ENCODE data around the gene KDM2A. TPM values are rescaled to one million over a fixed set of nuclear protein-coding genes. Genes with fewer than 3 reads are reported as not detected.
"Not testable (repeated sequence)": the region's sequence is repeated elsewhere in the genome, so short reads cannot be mapped to it uniquely, and the experiment has no call there.

The KDM2A gene
- total and polyA plus RNA-seq, 2 donors (not counting 1 experiment from before 2014, with no cell fraction given) = 132 to 229 TPM

DNA sequence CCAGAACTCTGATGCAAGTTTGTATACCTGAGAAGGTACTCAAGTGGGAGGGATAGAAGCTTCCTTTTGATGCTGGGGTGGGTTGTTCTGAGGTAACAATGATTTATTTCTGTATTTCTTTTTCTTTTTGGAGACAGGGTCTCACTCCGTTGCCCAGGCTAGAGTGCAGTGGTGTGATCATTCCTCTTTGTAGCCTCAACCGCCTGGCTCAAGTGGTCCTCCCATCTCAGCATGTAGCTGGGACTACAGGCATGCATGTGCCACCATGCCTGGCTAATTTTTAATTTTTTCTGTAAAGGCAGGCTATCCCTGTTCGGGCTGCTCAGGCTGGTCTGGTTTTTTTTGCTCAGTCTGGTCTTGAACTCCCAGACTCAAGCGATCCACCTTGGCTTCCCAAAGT lies 7.9 kb downstream of the KDM2A start:
- intact Hi-C loops (cut with micrococcal nuclease) = no loop called here
- no peaks in the 10 kb centered on the region for H3K27me3 Mint-ChIP-seq
- DNase-seq = no peak
- Histone ChIP-seq H3K36me3 (replicated peaks in 1 of 2; ENCODE audit: control extremely low read depth in 1 of 2, control insufficient read depth in 1 of 2, extremely low read depth in 1 of 2, insufficient read depth in 2 of 2, low read length in 1 of 2) (peaks cover 4 to 53% of the 10 kb centered on the region in 2 experiments), H3K4me1 (ENCODE audit: control insufficient read depth in 2 of 2, insufficient read depth in 2 of 2, low read length in 2 of 2) (peaks cover 2 to 9% of the 10 kb centered on the region in 2 donors), H3K9me3 (ENCODE audit: control extremely low read depth in 1 of 3, control insufficient read depth in 2 of 3, insufficient read depth in 1 of 3, low read length in 2 of 3) (no peaks in the 10 kb centered on the region), H3K4me3 (ENCODE audit: control extremely low read depth in 1 of 5, extremely low read depth in 1 of 5, insufficient read depth in 1 of 5, low read depth in 2 of 5, low read length in 4 of 5) (no peak overlapping the region), H3K79me2 (ENCODE audit: control insufficient read depth, insufficient read depth, low read length) (peaks cover 95% of the 10 kb centered on the region), H4K20me1 (ENCODE audit: control insufficient read depth, insufficient read depth, low read length, poor library complexity, severe bottlenecking) (peaks cover 64% of the 10 kb centered on the region), H3K27me3 (replicated peaks in 1 of 4; ENCODE audit: control extremely low read depth in 1 of 4, control insufficient read depth in 3 of 4, insufficient read depth in 4 of 4, low read length in 3 of 4) (no peaks in the 10 kb centered on the region), H3K9ac (ENCODE audit: low read length) (no peak overlapping the region), H3K27ac (ENCODE audit: low read length in 2 of 2) (no peak overlapping the region), H3K4me2 (replicated peaks; ENCODE audit: low read depth, low read length, poor library complexity, severe bottlenecking) (no peak overlapping the region), H2AFZ (ENCODE audit: insufficient read depth, low read depth, low read length, poor library complexity, severe bottlenecking) (no peak overlapping the region)
- H3K4me1 Mint-ChIP-seq = peaks cover 27% of the 10 kb centered on the region
- ChIA-PET POLR2A (no interaction called here), CTCF (no interaction called here)
- H3K27ac Mint-ChIP-seq = no peak overlapping the region
- H3K4me3 Mint-ChIP-seq = no peak overlapping the region
- 79% methylated on average over 3 of the region's 4 CpGs for WGBS (ENCODE audit: insufficient coverage)
- ATAC-seq (ENCODE audit: low read depth) = no peak
- H3K9me3 Mint-ChIP-seq (ENCODE audit: insufficient read depth) = no peaks in the 10 kb centered on the region
- TF ChIP-seq, protein P1, sequence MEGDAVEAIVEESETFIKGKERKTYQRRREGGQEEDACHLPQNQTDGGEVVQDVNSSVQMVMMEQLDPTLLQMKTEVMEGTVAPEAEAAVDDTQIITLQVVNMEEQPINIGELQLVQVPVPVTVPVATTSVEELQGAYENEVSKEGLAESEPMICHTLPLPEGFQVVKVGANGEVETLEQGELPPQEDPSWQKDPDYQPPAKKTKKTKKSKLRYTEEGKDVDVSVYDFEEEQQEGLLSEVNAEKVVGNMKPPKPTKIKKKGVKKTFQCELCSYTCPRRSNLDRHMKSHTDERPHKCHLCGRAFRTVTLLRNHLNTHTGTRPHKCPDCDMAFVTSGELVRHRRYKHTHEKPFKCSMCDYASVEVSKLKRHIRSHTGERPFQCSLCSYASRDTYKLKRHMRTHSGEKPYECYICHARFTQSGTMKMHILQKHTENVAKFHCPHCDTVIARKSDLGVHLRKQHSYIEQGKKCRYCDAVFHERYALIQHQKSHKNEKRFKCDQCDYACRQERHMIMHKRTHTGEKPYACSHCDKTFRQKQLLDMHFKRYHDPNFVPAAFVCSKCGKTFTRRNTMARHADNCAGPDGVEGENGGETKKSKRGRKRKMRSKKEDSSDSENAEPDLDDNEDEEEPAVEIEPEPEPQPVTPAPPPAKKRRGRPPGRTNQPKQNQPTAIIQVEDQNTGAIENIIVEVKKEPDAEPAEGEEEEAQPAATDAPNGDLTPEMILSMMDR (IDR thresholded peaks at IDR 0.05) = no peak
- no peak for TF ChIP-seq EZH2 (IDR thresholded peaks at IDR 0.05; ENCODE audit: borderline replicate concordance, insufficient read depth, low read depth, low read length, poor library complexity, severe bottlenecking)

DNA sequence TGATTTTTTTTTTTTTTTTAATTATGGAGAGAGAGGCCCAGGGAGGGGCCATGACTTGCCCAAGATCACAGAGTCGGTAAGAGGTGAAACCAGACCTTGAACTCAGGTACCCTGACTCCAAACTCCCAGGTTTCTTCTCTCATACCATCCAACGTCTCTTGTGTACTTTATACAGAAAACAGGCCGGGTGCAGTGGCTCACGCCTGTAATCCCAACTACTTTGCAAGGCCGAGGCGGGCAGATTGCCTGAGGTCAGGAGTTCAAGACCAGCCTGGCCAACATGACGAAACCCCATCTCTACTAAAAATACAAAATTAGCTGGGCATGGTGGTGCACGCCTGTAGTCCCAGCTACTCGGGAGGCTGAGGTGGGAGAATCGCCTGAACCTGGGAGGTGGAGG lies 11.8 kb downstream of the KDM2A start:
- H3K4me3 Mint-ChIP-seq; H3K4me3 ChIP-seq (ENCODE audit: control extremely low read depth in 1 of 5, extremely low read depth in 1 of 5, insufficient read depth in 1 of 5, low read depth in 2 of 5, low read length in 4 of 5); CTCF ChIA-PET; H3K4me2 ChIP-seq (replicated peaks; ENCODE audit: low read depth, low read length, poor library complexity, severe bottlenecking); H2AFZ ChIP-seq (ENCODE audit: insufficient read depth, low read depth, low read length, poor library complexity, severe bottlenecking); H3K4me1 ChIP-seq (ENCODE audit: control insufficient read depth in 2 of 2, insufficient read depth in 2 of 2, low read length in 2 of 2); ATAC-seq (ENCODE audit: low read depth); DNase-seq; H3K27ac ChIP-seq (ENCODE audit: low read length in 2 of 2); intact Hi-C loops (cut with micrococcal nuclease); H3K27ac Mint-ChIP-seq; H3K27me3 Mint-ChIP-seq; H3K9me3 Mint-ChIP-seq (ENCODE audit: insufficient read depth); H3K9ac ChIP-seq (ENCODE audit: low read length); H3K9me3 ChIP-seq (ENCODE audit: control extremely low read depth in 1 of 3, control insufficient read depth in 2 of 3, insufficient read depth in 1 of 3, low read length in 2 of 3); H3K27me3 ChIP-seq (replicated peaks in 1 of 4; ENCODE audit: control extremely low read depth in 1 of 4, control insufficient read depth in 3 of 4, insufficient read depth in 4 of 4, low read length in 3 of 4): not testable (repeated sequence)
- peaks cover 97% of the 10 kb centered on the region for H3K79me2 ChIP-seq (ENCODE audit: control insufficient read depth, insufficient read depth, low read length)
- peaks cover 3 to 68% of the 10 kb centered on the region in 2 experiments for H3K36me3 ChIP-seq (replicated peaks in 1 of 2; ENCODE audit: control extremely low read depth in 1 of 2, control insufficient read depth in 1 of 2, extremely low read depth in 1 of 2, insufficient read depth in 2 of 2, low read length in 1 of 2)
- peaks cover 71% of the 10 kb centered on the region for H4K20me1 ChIP-seq (ENCODE audit: control insufficient read depth, insufficient read depth, low read length, poor library complexity, severe bottlenecking)
- POLR2A ChIA-PET = interaction anchor here (0.7 kb wide), 1 partner anchor 374 kb away, joined by 6 read pairs; no protein-coding TSS in a partner anchor
- H3K4me1 Mint-ChIP-seq = peaks cover 25% of the 10 kb centered on the region
- 97% methylated on average over 6 of the region's 10 CpGs for WGBS (ENCODE audit: insufficient coverage)

Data from B cell (primary cell).